Parathyroid adenoma (tissue), 2 donors: ENCODE measurements around the gene NAA38.
"Not testable (repeated sequence)": the region's sequence is repeated elsewhere in the genome, so short reads cannot be mapped to it uniquely, and the experiment has no call there.

ENCODE experiments used
- H2AFZ ChIP-seq: fragments of 300-600 bp; sonication (generic); one replicate; pipeline ENCODE4 v1.7.0; 2017; ENCODE audit warnings: antibody characterized with exemption, mild to moderate bottlenecking
- H3K27ac ChIP-seq: fragments of 300-600 bp; sonication (generic); one replicate; pipeline ENCODE4 v1.7.0; 2017
- H3K27me3 ChIP-seq: fragments of 300-600 bp; sonication (generic); one replicate; pipeline ENCODE4 v1.7.0; 2017; ENCODE audit warnings: low read length; ENCODE audit not compliant: control insufficient read depth, insufficient read depth
- H3K36me3 ChIP-seq: fragments of 300-600 bp; sonication (generic); one replicate; pipeline ENCODE4 v1.7.0; 2017; ENCODE audit warnings: low read length; ENCODE audit not compliant: control insufficient read depth, insufficient read depth
- H3K4me1 ChIP-seq: fragments of 300-600 bp; sonication (generic); one replicate; pipeline ENCODE4 v1.7.0; 2017; ENCODE audit warnings: control low read depth
- H3K4me2 ChIP-seq: fragments of 300-600 bp; sonication (generic); one replicate; pipeline ENCODE4 v1.7.0; 2017; ENCODE audit warnings: low read length
- H3K4me3 ChIP-seq: fragments of 300-600 bp; sonication (generic); one replicate; pipeline ENCODE4 v1.7.0; 2017; ENCODE audit warnings: low read depth, low read length
- H3K79me2 ChIP-seq: fragments of 300-600 bp; sonication (generic); one replicate; pipeline ENCODE4 v1.7.0; 2017; ENCODE audit warnings: control low read depth
- H3K9ac ChIP-seq: fragments of 300-600 bp; sonication (generic); one replicate; pipeline ENCODE4 v1.7.0; 2017; ENCODE audit warnings: mild to moderate bottlenecking
- H3K9me3 ChIP-seq: fragments of 300-600 bp; sonication (generic); one replicate; pipeline ENCODE4 v1.7.0; 2017; ENCODE audit warnings: low read length; ENCODE audit not compliant: control insufficient read depth
- CTCF ChIP-seq: fragments of 300-600 bp; sonication (generic); IDR thresholded peaks from one replicate; pipeline ENCODE4 v1.7.0; 2017; ENCODE audit warnings: antibody characterized with exemption, mild to moderate bottlenecking
- donor health status: primary hyperparathyroidism.

NAA38 gene

DNA sequence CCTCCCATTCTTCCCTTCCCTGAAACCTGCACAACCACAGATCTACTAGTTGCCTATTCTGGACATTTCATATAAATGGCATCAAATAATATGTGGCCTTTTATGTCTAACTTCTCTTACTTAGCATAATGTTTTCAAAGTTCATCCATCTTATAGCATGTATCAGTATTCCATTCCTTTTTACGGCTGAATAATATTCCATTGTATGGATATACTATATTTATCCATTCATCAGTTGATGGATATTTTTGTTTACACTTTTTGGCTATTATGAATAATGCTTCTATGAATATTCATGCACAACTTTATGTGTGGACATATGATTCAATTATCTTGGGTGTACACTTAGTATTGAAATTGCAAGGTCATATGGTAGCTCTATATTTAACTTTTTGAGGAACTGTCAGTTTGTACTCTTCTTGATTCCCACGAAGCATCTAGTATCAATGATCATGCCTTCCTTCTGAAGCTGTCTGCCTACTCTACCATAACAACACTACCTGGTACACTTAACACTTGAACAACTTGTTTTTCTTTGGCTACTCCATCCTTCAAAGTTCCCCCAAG, 18.5 kb upstream of the NAA38 start:
- H3K79me2 ChIP-seq = no peaks in the 10 kb centered on the region
- no peak overlapping the region for H3K4me2 ChIP-seq
- no peak overlapping the region for H3K9ac ChIP-seq
- H3K9me3 ChIP-seq = no peaks in the 10 kb centered on the region
- H3K27me3 ChIP-seq = no peaks in the 10 kb centered on the region
- H3K4me3 ChIP-seq = no peak overlapping the region
- no peak for TF ChIP-seq CTCF
- H3K27ac ChIP-seq = no peak overlapping the region
- H3K4me1 ChIP-seq = no peaks in the 10 kb centered on the region
- no peak overlapping the region for H2AFZ ChIP-seq
- no peaks in the 10 kb centered on the region for H3K36me3 ChIP-seq

- Histone ChIP-seq H3K36me3 (no peaks in the 10 kb centered on the region), H3K9me3 (no peaks in the 10 kb centered on the region), H3K4me2 (no peak overlapping the region), H3K4me1 (no peaks in the 10 kb centered on the region), H3K27ac (no peak overlapping the region), H3K27me3 (no peaks in the 10 kb centered on the region), H3K4me3 (no peak overlapping the region), H2AFZ (no peak overlapping the region), H3K79me2 (no peaks in the 10 kb centered on the region), H3K9ac (no peak overlapping the region)
- TF ChIP-seq CTCF = no peak
Measured at GRCh38 chr17:7873051-7873450, 15.7 kb upstream of the NAA38 start.

DNA sequence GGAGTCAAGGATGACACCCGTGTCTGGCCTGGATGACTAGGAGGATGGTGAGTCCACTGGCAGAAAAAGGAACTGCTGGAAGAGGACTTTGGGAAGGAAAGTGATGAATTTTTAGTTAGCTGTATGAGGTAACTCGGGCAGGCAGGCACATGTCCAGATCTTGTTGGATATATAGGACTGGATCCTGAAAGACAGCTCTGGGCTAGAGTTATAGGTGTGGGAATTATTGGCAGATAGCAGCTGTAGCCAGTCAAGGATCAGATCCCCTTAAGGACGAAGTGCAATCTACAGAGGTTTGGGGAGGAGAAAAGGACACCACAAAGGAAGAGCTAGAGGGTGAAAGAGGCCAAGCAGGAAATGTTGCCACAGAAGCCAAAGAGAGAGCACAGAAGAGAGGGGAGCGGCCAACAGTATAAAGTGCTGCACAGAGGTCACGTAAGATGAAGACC, 10.5 kb upstream of the NAA38 start:
- Histone ChIP-seq H2AFZ (no peak overlapping the region), H3K4me2 (no peak overlapping the region), H3K9ac (no peak overlapping the region), H3K27ac (no peak overlapping the region), H3K4me3 (no peak overlapping the region), H3K36me3 (no peaks in the 10 kb centered on the region), H3K4me1 (no peaks in the 10 kb centered on the region), H3K27me3 (no peaks in the 10 kb centered on the region), H3K79me2 (peaks cover 4% of the 10 kb centered on the region), H3K9me3 (no peaks in the 10 kb centered on the region)
- no peak for TF ChIP-seq CTCF

GRCh38 chr17:7864995-7865650, 7.8 kb upstream of the NAA38 start:
- no peak overlapping the region for H3K9ac ChIP-seq
- H3K4me3 ChIP-seq = no peak overlapping the region
- no peaks in the 10 kb centered on the region for H3K4me1 ChIP-seq
- no peak for TF ChIP-seq CTCF
- no peak overlapping the region for H3K27ac ChIP-seq
- H2AFZ ChIP-seq = no peak overlapping the region
- H3K79me2 ChIP-seq = peaks cover 13% of the 10 kb centered on the region
- no peak overlapping the region for H3K4me2 ChIP-seq
- H3K27me3 ChIP-seq = no peaks in the 10 kb centered on the region
- H3K9me3 ChIP-seq = no peaks in the 10 kb centered on the region
- no peaks in the 10 kb centered on the region for H3K36me3 ChIP-seq

DNA sequence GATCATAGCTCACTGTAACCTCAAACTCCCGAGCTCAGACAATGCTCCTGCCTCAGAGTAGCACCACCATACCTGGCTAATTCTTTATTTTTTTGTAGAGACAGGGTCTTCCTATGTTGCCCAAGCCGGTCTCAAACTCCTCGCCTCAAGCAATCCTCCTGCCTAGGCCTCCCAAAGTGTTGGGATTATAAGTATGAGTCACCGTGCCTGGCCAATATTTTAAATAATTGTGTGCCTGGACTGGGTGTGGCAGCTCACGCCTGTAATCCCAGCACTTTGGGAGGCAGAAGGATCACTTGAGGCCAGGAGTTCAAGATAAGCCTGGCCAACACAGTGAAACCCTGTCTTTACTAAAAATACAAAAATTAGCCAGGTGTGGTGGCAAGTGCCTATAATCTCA, 7.0 kb upstream of the NAA38 start:
- not testable (repeated sequence) for H2AFZ ChIP-seq, H3K9me3 ChIP-seq, H3K4me3 ChIP-seq, H3K36me3 ChIP-seq, H3K27ac ChIP-seq, H3K27me3 ChIP-seq, H3K9ac ChIP-seq, H3K4me2 ChIP-seq, H3K4me1 ChIP-seq
- peaks cover 13% of the 10 kb centered on the region for H3K79me2 ChIP-seq
